Rectal smooth muscle tissue (tissue), 1 donor: ENCODE measurements around the gene ZNF202.
"Not testable (repeated sequence)": the region's sequence is repeated elsewhere in the genome, so short reads cannot be mapped to it uniquely, and the experiment has no call there.

Experiments used
- H3K27ac ChIP-seq: one replicate; pipeline ENCODE4 v1.7.0; 2013; ENCODE audit warnings: low read depth, low read length, inconsistent platforms
- H3K27me3 ChIP-seq: one replicate; pipeline ENCODE4 v1.7.0; 2013; ENCODE audit warnings: low read length; ENCODE audit not compliant: control insufficient read depth, insufficient read depth
- H3K36me3 ChIP-seq: one replicate; pipeline ENCODE4 v1.7.0; 2013; ENCODE audit warnings: low read length; ENCODE audit not compliant: control insufficient read depth, insufficient read depth
- H3K4me1 ChIP-seq: one replicate; pipeline ENCODE4 v1.7.0; 2013; ENCODE audit warnings: low read length; ENCODE audit not compliant: control insufficient read depth, insufficient read depth
- H3K4me3 ChIP-seq: one replicate; pipeline ENCODE4 v1.7.0; 2013; ENCODE audit warnings: low read length
- H3K9ac ChIP-seq: one replicate; pipeline ENCODE4 v1.7.0; 2013; ENCODE audit warnings: low read length

The ZNF202 gene

GRCh38 chr11:123729602-123730001 is 11.9 kb downstream of the ZNF202 start:
- no peak overlapping the region for H3K27ac ChIP-seq
- H3K9ac ChIP-seq: no peak overlapping the region
- H3K36me3 ChIP-seq: peaks cover 43% of the 10 kb centered on the region

GRCh38 chr11:123725995-123726655 is 15.3 kb downstream of the ZNF202 start:
- Histone ChIP-seq H3K4me3 (no peak overlapping the region), H3K4me1 (no peaks in the 10 kb centered on the region), H3K36me3 (peaks cover 43% of the 10 kb centered on the region), H3K27me3 (no peaks in the 10 kb centered on the region), H3K27ac (no peak overlapping the region), H3K9ac (no peak overlapping the region)

More at GRCh38 chr11:123729602-123730001, 11.9 kb downstream of the ZNF202 start:
- Histone ChIP-seq H3K4me1 (no peaks in the 10 kb centered on the region), H3K4me3 (no peak overlapping the region), H3K27me3 (no peaks in the 10 kb centered on the region)

DNA sequence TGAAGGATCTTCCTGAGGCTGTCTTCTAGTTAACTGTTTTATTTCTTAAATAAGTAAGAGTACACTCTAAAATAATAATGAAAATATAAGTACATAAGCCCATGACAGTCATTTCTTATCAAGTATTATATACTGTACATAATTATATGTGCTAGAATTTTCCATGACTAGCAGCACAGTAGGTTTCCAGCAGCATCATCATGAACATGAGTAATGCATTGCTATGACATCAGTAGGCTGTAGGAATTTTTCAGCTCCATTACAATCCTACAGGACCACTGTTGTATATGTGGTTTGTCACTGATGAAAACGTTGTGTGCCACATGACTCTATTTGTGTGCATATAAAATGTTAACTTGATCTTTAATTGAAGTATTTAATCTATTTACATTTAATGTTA is 22.0 kb downstream of the ZNF202 start:
- Histone ChIP-seq H3K4me1 (no peaks in the 10 kb centered on the region), H3K27me3 (no peaks in the 10 kb centered on the region), H3K4me3 (no peak overlapping the region), H3K9ac (no peak overlapping the region), H3K27ac (no peak overlapping the region), H3K36me3 (no peaks in the 10 kb centered on the region)

GRCh38 chr11:123718469-123718868 is 23.0 kb downstream of the ZNF202 start:
- H3K27me3 ChIP-seq: no peaks in the 10 kb centered on the region
- H3K36me3 ChIP-seq: no peaks in the 10 kb centered on the region
- no peaks in the 10 kb centered on the region for H3K4me1 ChIP-seq
- H3K4me3 ChIP-seq: no peak overlapping the region
- H3K27ac ChIP-seq: no peak overlapping the region
- H3K9ac ChIP-seq: no peak overlapping the region

GRCh38 chr11:123718063-123718462 is 23.4 kb downstream of the ZNF202 start:
- no peaks in the 10 kb centered on the region for H3K4me1 ChIP-seq
- no peak overlapping the region for H3K27ac ChIP-seq
- no peak overlapping the region for H3K4me3 ChIP-seq
- H3K36me3 ChIP-seq: no peaks in the 10 kb centered on the region
- H3K9ac ChIP-seq: no peak overlapping the region
- H3K27me3 ChIP-seq: no peaks in the 10 kb centered on the region

DNA sequence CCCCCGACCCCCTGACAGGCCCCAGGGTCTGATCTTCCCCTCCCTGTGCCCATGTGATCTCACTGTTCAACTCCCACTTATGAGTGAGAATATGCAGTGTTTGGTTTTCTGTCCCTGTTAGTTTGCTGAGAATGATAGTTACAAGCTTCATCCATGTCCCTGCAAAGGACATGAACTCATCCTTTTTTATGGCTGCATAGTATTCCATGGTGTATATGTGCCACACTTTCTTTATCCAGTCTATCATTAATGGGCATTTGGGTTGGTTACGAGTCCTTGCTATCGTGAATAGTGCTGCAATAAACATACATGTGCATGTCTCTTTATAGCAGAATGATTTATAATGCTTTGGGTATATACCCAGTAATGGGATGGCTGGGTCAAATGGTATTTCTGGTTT is 28.8 kb downstream of the ZNF202 start:
- H3K4me1 ChIP-seq, H3K4me3 ChIP-seq, H3K27me3 ChIP-seq, H3K27ac ChIP-seq, H3K9ac ChIP-seq, H3K36me3 ChIP-seq: not testable (repeated sequence)

- no peak overlapping the region for H3K9ac ChIP-seq
- H3K4me3 ChIP-seq: no peak overlapping the region
- H3K4me1 ChIP-seq: no peaks in the 10 kb centered on the region
- no peaks in the 10 kb centered on the region for H3K36me3 ChIP-seq
- H3K27me3 ChIP-seq: no peaks in the 10 kb centered on the region
- no peak overlapping the region for H3K27ac ChIP-seq
These were observed 33.8 kb downstream of the ZNF202 start for GRCh38 chr11:123707606-123708205.

- Histone ChIP-seq H3K4me1 (no peaks in the 10 kb centered on the region), H3K27me3 (no peaks in the 10 kb centered on the region), H3K4me3 (no peak overlapping the region), H3K27ac (no peak overlapping the region), H3K9ac (no peak overlapping the region), H3K36me3 (no peaks in the 10 kb centered on the region)
These were observed 34.3 kb downstream of the ZNF202 start for GRCh38 chr11:123707206-123707605.

- no peaks in the 10 kb centered on the region for H3K36me3 ChIP-seq
- H3K27me3 ChIP-seq: no peaks in the 10 kb centered on the region
- no peaks in the 10 kb centered on the region for H3K4me1 ChIP-seq
- H3K27ac ChIP-seq: no peak overlapping the region
- H3K9ac ChIP-seq: no peak overlapping the region
- H3K4me3 ChIP-seq: no peak overlapping the region
These were observed 37.1 kb downstream of the ZNF202 start for GRCh38 chr11:123704341-123704740.

DNA sequence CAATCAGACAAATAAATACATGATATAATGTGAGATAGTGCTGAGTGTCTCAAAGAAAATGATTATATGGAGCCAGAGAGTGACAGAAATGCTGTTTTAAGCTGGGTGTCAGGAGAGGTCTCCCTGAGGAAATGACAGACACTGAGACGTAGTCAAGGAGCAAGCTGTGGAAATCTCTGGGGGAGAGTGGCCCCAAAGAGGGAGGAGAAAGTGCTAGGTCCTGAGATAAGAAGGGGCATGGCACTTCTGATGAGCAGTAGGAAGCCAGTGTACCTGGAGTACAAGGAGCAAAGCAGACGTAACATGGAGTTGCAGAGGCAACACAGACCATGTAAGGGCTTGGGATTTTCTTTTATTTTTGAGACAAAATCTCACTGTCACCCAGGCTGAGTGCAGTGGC is 38.8 kb downstream of the ZNF202 start:
- Histone ChIP-seq H3K4me3 (no peak overlapping the region), H3K27me3 (no peaks in the 10 kb centered on the region), H3K27ac (no peak overlapping the region), H3K36me3 (no peaks in the 10 kb centered on the region), H3K4me1 (no peaks in the 10 kb centered on the region), H3K9ac (no peak overlapping the region)

- no peaks in the 10 kb centered on the region for H3K36me3 ChIP-seq
- H3K4me3 ChIP-seq: no peak overlapping the region
- H3K9ac ChIP-seq: no peak overlapping the region
- H3K27me3 ChIP-seq: no peaks in the 10 kb centered on the region
- no peak overlapping the region for H3K27ac ChIP-seq
- H3K4me1 ChIP-seq: no peaks in the 10 kb centered on the region
These were observed 39.3 kb downstream of the ZNF202 start for GRCh38 chr11:123702139-123702538.

- no peaks in the 10 kb centered on the region for H3K4me1 ChIP-seq
- no peaks in the 10 kb centered on the region for H3K36me3 ChIP-seq
- H3K27ac ChIP-seq: no peak overlapping the region
- no peak overlapping the region for H3K4me3 ChIP-seq
- H3K9ac ChIP-seq: no peak overlapping the region
- no peaks in the 10 kb centered on the region for H3K27me3 ChIP-seq
These were observed 40.7 kb downstream of the ZNF202 start for GRCh38 chr11:123700772-123701171.

GRCh38 chr11:123698546-123699127 is 42.8 kb downstream of the ZNF202 start:
- Histone ChIP-seq H3K27me3 (no peaks in the 10 kb centered on the region), H3K9ac (no peak overlapping the region), H3K4me1 (no peaks in the 10 kb centered on the region), H3K36me3 (no peaks in the 10 kb centered on the region), H3K4me3 (no peak overlapping the region), H3K27ac (no peak overlapping the region)
